ENCODE data around the gene CA11.

The CA11 gene

DNA sequence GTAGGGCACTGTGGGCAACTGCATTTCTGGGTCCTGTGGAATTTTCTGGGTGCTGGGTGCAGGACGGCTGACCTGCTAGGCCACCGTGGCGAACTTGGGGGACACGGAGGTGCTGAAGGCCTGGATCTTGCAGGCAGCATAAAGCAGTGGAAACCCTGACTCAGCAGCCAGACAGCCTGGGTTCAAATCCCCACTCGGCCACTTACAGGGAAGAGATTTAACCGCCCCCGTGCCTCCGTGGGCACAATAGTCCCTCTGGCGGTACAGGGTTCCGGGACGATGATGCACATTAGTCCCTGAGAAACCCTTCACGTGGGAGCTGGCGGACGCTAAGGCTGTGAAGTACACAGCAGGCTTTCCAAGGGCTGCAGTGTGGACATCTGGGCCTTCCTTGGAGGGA, 34.1 kb downstream of the CA11 start:
- DNase-seq = no peak

- DNase-seq = no peak
Observed at GRCh38 chr19:48609571-48610108, 36.3 kb downstream of the CA11 start.

DNA sequence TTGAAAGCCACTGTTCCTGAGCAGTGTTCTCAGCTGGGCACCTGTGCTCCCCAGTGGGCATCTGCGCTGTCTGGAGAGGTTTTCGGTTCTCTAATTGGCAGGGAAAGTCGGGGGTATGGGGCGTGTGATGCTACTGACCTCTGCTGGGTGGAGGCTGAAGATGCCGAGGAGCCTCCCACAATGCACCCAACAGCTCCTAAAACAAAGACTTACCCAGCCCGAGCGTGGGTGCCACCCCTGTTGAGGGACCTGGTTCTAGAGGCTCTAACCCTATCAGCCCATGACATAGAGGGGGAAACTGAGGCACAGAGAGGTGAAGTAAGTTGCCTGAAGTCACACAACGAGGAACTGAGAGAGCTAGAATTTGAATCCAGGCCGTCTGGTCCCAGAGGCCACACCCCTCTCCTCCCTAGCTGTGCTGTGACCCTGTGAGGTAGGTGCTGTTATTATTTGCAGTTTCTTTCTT, 37.2 kb downstream of the CA11 start:
- DNase-seq = peak; percentile 38

DNA sequence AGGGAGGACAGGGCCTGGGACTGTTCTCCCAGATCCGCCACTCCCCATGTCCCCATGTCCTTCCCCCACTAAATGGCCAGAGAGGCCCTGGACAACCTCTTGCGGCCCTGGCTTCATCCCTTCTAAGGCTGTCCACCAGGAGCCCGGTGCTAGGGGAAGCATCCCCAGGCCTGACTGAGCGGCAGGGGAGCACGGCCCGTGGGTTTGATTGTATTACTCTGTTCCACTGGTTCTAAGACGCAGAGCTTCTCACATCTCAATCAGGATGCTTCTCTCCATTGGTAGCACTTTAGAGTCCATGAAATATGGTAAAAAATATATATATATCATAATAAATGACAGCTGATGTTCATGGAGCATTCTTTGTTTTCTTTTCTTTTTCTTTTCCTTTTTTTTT, 38.6 kb downstream of the CA11 start:
- DNase-seq = no peak

GRCh38 chr19:48606463-48607358, 39.3 kb downstream of the CA11 start, which contains the start of gene SPACA4:
TSS of gene SPACA4 (plus strand) at chr19:48606742. CDS start at chr19:48606979, 237 bp downstream.
- no peak for DNase-seq

GRCh38 chr19:48603850-48604249, 42.1 kb downstream of the CA11 start:
- DNase-seq = no peak

DNA sequence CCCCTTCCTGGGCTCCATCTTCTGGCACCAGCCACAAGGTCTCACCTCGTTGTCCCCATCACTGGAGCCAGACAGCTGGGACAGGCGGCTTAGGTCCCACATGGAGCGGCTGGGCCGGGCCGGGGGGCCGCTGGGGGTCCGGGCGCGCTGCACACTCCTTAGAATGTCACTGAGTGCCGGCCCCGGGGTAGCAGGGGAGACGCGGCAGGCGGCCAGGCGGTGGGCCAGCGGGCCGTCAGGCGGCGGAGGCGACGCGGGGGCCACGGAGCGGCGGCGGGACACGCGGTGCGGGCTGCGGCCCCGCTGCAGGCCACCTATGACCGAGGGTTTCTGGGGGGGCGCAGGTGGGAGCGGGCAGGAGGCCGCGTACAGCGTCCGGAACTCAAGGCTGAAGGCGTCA, 42.5 kb downstream of the CA11 start:
- no peak for DNase-seq

DNA sequence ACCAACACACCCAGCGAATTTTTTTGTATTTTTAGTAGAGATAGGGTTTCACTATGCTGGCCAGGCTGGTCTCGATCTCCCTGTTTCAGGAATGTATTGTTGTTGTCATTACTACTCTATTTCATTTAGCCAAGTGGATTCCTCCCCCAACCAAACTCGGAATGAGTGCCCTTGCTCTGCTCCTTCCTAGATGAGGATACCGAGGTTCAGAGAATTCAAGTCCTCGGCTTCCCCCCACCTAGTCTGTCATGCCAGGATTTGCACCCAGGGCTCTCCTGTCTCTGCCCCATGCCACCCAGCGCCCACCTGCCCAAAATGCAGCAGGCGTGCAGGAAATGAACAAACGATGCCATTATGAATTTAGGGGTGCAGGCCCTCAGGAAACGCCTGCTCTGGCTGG, 43.0 kb downstream of the CA11 start:
- no peak for DNase-seq

DNA sequence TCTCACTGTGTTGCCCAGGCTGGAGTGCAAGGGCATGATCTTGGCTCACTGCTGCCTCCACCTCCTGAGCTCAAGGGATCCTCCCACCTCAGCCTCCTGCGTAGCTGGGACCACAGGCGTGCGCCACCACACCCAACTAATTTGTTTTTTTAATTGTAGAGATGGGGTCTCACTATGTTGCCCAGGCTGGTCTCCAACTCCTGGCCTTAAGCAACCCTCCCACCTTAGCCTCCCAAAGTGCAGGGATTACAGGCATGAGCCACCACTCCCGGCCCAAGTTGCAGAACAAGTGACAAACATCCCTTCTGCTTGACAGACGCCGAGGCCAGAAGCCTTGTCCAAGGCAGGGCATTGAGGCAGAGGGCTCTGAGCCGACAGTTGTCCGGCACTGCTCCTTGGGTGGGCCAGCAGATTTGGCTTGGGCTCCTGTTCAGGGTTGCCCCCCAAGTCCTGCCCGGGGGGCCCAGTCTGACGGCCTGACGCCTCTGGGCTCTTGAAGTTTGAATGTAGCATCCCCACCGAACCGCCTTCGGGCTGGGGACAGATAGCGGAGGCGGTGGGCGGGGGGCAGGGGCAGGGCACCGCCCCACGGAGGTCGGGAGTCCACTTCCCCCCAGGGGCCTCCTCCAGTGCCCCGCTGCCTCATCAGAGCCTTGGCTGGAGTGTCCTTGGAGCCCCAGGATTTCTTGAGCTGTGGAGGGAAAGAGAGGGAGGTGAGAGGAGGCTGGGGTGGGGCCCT, 45.1 kb downstream of the CA11 start:
- DNase-seq = no peak

GRCh38 chr19:48598996-48599700, 46.8 kb downstream of the CA11 start:
- no peak for DNase-seq

DNA sequence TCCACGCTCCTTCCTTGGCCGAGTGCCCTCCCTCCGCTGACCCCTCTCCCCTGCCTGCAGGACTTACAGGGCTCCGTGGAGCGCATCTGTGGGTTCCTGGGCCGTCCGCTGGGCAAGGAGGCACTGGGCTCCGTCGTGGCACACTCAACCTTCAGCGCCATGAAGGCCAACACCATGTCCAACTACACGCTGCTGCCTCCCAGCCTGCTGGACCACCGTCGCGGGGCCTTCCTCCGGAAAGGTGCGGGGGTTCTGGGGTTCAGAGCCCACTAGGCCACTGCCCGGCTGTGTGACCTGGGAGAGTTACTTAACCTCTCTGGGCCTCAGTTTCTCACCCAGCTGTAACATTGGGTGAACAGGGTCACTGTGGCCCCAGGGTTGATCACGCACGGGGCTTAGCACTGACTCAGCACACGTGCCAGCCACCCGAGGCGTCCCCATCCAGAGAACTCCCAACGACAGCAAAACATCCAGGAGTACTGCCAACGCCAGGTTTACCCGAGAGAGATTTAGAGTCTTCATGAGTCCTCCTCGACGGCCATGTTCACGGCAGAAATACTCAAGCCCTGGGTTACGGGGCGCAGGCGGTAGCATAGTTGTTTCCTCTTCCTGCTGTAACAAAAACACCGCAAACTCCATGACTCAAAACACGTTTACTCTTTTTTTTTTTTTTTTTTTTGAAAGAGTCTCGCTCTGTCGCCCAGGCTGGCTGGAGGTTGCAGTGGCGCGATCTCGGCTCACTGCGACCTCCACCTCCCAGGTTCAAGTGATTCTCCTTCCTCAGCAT, 49.1 kb downstream of the CA11 start:
- no peak for DNase-seq

DNA sequence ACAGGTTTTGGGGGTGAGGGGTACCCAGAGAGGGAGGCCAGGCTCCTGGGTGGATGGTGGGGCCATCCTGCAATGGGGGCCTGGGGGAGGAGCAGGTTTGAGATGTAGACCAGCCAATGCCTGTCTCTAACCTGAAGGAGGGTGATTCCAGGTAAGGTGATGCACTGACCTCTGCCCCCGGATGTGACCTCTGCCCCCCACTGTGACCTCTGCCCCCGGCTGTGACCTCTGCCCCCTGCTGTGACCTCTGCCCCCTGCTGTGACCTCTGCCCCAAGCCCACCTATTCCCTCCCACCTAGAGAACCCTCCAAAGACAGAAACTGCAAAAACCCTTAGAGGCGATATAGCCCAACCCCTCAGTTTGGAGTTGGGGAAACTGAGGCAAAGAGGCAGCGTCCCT, 49.8 kb downstream of the CA11 start:
- DNase-seq = no peak

DNA sequence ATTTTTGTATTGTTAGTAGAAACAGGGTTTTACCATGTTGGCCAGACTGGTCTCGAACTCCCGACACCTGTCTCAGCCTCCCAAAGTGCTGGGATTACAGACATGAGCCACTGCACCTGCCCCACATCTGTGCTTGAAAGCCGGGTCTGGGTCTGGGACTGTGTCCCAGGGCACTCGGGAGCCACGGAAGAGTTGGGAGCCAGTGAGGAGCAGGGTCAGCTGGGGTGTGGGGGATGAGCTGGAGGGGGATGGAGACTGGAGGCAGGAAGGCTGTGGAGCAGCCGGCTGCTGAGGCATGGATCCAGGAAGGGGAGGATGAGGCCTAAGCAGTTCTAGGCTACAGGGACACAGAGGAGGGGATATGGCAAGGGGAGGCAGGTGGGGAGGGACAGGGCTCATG, 50.2 kb downstream of the CA11 start:
- no peak for DNase-seq

DNA sequence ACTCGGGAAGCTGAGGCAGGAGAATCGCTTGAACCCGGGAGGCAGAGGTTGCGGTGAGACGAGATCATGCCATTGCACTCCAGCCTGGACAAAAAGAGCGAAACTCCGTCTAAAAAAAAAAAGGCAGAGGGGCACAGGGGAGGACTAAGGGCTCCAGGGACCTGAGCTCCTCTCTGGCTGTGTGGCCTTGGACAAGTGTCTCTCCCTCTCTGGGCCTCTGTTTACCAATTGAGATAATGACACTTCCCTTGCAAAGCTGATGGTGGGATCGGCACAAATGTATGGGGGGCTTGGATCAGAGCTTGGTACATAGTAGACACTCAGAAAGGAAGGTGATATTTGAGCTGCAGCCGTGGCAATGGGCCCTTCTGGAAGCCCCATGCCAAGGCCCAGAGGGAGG, 50.8 kb downstream of the CA11 start:
- DNase-seq = no peak

- no peak for DNase-seq
Observed at GRCh38 chr19:48591021-48591420, 55.0 kb downstream of the CA11 start.

DNA sequence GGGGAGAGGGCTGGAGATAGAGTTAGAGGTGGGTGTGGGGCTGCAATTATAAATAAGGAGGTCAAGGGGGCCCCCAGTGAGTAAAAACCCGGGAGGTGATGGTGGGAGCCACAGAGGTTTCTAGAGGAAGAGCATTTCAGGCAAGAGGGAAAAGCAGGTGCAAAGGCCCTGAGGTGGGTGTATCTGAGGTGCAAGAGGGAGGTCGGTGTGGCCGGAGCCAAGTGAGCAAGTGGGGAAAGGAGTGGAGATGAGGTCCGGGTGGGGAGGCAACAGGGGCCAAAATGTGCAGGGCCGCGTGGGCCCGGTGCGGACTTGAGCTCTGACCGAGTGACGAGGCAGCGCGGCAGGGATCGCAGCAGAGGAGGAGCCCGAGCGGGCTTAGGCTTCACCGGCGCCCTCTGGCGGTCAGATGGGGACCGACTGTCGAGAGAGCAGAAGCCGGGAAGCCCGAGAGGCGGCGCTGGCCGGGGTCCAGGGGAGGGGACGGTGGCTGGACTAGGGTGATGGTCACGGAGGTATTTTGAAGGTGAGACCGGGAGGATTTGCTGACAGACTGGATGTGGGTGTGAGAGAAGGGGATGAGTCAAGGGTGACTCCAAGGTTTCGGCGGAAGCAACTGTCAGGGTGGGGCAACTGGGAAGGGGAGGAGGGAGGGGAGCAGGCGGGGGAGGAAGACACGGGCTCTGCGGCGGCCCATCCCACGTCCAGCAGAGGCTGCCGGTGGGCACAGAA, 57.2 kb downstream of the CA11 start:
- peak; percentile 78 for DNase-seq

Measured in activated CD4-positive, alpha-beta T cell treated with anti-CD3 and anti-CD28 coated beads for 1 hour (primary cell).